Activated CD8-positive, alpha-beta memory T cell treated with anti-CD3 and anti-CD28 coated beads, Interleukin-2, amount 50 U/mL, for 4 hours (primary cell): ENCODE results near the gene PML.
"Not testable (repeated sequence)": the region's sequence is repeated elsewhere in the genome, so short reads cannot be mapped to it uniquely, and the experiment has no call there.

Experiments used
- DNase-seq: peaks from one replicate; pipeline ENCODE4 v3.0.0-alpha.2; 2020

The PML gene

DNA sequence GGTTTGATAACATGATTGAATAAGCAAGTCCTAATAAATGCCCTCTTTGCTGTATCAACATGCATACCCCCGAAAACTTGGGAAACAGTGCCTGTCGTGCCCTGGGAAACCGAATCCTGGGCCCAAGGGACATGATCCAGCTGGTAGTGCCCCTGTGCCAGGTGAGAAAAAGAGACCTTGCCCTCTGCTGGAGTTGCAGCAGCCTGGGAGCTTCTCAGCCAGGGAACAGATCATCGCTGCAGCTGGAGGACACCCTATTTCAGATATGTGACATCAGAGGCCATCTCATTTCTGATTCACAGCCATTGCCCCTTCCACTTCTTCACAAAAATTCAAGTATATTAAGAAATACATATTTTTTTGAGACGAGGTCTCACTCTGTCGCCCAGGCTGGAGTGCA lies 34.7 kb upstream of the PML start:
- DNase-seq, result no peak

DNA sequence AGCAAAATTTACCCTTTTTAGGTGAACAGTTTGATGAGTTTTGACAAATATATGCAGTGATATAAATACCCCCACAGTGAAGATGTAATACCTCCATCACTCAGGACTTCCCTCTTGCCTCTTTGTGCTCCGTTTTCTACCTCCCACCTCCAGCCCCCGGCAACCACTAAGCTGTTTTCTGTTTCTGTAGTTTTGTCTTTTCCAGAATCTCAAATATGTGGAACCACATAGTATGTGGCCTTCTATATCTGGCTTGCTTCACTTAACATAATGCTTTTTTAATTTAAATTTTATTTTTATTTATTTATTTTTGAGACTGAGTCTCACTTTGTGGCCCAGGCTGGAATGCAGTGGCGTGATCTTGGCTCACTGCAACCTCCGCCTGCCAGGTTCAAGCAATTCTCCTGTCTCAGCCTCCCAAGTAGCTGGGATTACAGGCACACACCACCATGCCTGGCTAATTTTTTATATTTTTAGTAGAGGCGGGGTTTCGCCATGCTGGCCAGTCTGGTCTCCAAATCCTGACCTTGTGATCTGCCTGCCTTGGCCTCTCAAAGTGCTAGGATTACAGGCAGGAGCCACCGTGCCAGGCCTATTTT lies 33.9 kb upstream of the PML start:
- DNase-seq, result not testable (repeated sequence)

DNA sequence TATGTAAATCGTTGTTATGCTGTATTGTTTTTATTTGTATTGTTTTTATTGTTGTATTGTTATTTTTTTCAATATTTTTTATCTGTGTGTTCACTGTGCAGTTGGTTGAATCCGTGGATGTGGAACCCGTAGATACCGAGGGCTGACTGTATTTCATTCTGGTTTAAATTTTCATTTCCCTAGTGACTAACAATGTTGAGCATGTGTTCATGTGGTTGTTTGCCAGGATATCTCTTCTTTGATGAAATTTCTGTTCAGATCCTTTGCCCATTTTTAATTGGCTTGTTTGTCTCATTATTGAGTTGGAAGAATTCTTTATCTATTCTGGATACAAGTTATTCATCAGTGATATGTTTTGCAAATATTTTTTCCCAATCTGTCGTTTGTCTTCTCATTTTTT lies 32.1 kb upstream of the PML start:
- no peak for DNase-seq

DNA sequence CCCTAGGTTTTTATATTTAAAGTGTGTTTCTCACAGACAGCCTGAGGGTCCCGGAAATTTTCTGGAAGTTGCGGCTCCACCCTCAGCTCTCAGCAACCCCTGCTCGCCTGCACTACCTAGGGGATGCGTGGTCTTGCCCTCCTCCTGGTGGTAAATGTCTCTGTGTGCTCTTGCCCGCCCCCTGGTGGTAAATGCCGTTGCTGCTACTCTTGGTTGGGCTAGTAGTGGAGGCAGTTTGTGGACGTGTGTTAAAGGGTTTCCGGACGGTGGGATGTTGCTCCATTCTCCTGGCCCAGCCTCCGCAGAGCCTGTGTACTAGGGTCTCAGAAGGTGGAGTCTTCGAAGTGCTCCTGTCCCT lies 29.8 kb upstream of the PML start:
- DNase-seq, result peak; percentile 88

DNA sequence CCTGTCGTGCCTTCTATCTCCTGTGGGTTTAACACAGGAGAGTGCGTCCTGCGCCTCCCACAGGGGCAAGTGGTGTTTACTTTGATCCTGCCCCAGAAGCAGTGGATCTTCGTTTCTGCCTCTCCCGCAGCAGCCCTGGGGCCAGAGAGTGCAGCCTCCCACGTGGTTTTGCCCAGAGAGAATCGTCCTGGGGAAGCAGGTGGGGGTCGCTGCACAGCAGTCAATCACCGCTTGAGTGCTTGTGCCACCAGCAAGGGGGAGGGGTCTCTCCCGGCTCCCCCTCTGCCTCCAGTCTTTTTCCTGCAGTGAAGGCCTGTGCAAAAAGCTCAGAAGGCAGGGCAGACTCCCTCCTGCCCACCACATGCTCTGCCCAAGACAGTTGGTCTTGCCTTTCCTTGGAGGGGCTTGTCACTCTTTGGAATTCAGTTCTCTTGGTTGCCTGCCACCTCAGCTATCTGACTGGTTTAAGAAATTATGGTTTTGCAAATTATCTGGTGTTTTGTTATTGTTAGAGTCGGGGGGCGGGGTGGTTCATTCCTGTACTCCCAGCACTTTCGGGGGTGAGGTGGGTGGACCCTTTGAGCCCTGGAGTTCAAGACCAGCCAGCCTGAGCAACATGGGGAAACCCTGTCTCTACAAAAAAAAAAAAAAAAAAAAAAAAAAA lies 29.3 kb upstream of the PML start:
- no peak for DNase-seq

DNA sequence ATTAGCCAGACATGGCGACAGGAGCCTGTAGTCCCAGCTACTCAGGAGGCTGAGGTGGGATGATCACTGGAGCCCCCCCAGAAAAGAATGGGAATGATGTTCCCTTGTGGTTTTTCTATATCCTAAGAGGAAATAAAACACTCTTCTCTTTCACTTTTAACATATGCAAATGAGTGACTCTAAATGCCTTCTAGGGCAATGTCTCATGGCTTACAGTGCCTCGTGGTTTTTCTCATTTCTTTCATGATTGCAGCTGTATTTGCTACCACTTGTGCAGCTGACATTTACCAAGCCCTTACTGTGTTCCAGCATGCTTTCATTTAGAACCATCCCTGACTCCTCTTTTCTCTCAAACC lies 28.8 kb upstream of the PML start:
- DNase-seq, result no peak

DNA sequence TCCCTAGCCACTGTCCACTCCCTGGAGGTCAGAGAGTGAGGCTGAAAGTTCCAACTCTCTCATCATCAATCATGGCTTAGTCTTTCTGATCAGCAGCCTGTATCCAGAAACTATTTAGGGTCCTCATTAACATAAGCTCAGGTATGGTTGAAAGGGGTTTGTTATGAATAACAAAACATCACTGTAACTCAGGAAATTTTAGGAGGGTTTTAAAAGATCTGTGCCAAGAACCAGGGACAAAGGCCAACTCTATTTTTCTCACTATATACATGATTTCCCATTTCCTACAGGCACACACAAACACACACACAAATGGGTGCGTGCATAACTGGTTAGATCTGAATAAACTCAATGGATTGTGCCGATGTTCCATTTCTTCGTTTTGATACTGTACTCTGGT lies 26.1 kb upstream of the PML start:
- DNase-seq, result no peak

DNA sequence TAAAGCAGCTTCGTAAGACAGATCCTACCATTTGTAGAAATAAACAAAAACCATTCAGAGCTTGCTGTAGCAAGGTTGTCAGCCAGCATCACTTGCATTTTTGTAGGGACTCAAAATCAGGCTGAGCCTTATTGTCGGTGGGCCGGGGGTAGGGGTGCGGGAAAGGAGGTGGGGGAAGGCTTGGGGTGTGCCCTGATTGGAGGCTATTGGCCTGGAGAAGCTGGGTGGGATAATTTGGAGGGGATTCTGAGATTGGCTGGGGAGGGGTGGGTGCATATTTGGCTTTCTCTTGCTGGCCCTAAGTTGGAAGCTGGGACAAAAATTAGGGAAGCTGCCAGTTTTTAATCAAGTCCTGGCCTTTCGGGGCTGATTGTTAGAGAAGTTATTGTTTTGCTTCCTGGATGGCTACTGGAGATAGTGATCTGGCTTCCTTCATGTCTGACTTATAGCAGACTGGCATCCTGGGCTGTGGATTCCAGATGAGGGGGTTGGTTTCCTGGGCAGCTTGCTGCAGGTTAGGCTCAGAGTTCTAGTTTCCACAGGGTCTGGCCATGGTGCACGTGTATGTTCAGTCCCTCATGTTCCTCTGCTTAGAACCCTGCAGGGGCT lies 25.3 kb upstream of the PML start:
- DNase-seq, result no peak

DNA sequence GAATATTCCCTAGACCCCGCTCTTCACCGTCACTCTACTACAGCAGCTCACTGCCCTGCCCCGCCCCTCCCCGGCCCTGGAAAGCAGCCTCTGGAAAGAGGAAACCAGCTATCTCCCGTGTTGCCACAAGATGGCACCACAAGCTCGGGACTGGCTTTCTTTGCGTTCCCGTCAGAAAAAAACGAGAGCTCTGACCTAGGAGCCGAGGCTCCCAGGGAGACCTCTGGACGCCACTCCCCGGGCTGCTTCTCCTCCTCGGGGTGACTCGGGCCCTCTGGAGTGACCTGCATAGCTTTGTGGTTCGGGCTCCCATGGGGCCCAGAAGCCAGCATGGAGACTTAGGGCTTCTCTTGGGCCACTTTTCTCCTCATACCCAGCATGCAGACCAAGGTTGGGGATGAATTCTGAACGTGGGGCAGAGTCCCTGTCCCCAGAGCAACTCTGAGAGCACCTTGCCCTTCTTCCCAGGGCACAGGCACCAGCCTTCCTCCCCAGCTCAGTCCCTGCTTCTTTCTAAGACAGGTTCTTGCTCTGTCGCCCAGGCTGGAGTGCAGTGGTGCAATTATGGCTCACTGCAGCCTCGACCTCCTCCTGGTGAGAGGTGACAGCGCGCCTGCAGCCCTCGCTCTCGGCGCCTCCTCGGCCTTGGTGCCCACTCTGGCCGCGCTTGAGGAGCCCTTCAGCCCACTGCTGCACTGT lies 21.4 kb upstream of the PML start:
- DNase-seq, result peak; percentile 76

DNA sequence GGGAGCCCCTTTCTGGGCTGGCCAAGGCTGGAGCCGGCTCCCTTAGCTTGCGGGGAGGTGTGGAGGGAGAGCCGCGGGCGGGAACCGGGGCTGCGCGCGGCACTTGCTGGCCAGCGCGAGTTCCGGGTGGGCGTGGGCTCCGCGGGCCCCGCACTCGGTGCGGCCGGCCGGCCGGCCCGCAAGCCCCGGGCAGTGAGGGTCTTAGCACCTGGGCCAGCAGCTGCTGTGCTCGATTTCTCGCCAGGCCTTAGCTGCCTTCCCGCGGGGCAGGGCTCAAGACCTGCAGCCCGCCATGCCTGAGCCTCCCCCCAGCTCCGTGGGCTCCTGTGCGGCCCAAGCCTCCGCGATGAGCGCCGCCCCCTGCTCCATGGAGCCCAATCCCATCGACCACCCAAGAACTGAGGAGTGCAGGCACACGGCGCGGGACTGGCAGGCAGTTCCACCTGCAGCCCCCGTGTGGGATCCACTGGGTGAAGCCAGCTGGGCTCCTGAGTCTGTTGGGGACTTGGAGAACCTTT lies 20.8 kb upstream of the PML start:
- DNase-seq, result not testable (repeated sequence)

DNA sequence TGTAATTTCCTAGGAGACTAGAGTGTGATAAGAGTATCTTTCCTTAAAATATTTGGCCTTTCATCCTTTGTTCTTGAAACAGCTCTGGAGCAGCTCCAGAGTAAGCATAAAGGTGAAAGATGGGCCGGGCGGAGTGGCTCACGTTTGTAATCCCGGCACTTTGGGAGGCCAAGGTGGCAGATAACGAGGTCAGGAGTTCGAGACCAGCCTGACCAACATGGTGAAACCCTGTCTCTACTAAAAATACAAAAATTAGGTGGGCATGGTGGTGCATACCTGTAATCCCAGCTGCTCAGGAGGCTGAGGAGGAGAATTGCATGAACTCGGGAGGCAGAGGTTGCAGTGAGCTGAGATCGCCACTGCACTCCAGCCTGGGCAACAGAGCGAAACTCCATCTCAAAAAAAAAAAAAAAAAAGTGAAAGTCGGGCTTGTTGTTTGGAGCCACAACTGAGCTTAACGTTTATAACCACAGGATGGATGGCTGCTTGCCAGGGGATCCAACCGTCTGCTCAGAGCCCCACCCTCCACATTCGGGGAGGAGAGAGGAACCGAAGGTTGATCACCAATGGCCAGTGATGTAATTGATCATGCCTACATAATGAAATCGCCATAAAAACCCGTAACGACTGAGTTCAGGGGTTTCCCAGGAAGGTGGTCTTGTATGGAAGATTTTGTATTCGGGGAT lies 18.9 kb upstream of the PML start:
- DNase-seq, result not testable (repeated sequence)

DNA sequence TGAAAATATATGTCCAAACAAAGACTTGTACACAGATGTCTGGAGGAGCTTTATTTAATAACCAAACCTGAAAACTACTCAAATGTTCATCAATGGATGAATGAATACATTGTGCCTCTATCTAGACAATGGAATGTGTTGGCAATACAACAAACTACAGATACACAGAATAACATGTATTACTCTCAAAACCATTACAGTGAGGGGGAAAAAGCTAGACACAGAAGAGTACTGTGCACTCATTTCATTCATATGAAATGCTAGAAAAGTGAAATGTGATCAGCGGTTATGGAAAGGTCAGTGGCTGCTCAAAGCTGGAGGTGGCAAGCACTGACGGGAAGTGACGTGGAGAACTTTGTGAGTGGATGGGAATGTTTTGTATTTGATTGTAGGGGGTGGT lies 15.6 kb upstream of the PML start:
- no peak for DNase-seq

DNA sequence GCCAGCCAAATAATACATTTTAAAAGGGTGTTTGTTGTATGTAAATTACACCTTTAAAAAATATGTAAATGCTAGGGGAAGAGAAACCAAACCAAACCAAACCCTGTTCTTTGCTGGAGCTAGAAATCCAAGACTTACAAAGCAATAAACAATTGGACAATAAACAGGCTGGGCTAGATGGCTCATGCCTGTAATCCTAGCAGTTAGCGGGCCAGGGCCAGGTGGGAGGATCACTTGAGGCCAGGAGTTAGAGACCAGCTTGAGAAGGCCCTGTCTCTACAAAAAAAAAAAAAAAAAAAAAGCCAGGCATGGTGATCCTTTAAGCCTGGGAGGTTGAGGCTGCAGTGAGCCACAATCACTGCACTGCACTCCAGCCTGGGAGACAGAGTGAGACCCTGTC lies 14.9 kb upstream of the PML start:
- DNase-seq, result no peak

DNA sequence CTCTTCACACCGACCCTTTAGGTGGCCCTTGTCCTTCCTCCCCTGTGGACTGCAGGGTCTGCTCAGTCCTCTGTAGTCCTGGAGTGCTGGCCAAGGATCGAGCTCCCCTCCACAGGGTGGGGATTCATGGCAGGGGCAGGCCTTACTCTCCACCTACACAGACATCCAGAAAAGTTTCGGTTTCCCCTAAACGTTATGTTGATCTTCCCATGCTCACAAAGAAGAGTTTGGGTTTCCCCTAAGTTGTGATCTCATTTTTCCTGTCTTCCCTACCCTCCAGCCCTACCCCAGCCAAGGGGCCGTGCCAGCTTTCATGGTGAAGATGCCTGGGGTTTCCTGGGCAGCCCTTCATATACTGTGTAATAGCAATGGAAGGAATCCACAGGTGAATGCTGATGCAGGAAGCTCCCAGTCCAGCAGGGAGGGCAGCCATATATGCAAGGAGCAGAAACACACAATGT lies 12.7 kb upstream of the PML start:
- no peak for DNase-seq

DNA sequence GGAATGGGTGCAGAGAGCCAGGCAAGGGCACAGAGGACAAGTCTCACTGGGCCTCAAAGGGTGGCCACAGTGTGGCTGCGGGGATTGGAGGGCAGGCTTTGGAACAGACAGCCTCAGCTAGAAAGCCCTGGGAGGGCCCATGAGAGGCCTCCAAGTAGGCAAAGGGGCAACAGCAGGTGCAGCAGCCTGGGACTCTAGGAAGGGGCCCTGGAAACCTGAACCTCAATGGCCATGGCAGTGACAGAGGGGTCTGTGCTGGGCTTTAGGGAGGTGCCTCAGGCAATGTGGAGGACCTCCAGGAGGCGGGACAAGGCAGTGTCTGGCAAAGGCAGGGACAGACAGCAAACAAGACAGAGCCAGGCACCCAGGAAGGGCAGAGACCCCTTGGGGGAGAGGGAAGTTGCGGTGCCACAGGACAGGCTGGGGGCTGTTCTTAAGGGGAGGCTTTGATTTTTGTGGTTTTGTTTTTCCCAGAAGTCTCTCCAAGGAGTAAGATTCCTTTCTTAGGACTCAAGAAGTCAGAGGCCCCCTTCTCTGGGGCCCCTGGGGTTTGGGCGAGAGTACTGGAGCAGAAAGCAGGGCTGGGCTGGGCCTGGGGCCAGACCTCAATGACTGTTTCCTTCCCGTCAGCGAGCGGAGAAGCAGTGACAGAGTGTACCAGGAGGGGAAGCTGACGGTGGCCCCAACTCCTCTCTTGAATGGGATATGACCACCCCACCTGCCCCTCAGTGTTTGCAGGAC lies 12.1 kb upstream of the PML start:
- DNase-seq, result no peak

DNA sequence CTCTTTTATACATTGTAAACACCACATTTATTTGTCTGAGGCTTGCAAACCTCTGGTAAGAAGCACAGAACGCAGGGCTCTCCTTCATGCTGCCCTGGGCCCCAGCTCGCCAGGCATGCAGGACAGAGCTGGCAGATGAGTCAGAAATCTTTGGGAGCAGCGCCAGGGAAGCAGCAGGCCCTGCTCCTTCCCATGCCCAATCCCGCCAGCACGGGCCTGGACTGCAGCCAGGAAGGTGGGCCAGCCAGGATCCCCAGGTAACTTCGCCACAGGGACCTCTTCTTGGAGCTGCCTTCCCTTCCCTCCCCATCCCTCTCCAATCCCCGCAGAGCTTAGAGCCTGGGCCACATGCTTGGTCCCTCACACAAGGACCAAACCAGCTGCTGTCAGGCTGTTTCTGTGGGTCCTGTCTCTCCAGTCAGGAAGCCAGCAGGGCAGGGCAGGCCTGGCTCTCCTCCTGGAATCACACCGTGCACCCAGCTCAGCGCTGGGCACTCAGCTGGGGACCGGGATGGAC lies 11.2 kb upstream of the PML start:
- no peak for DNase-seq

DNA sequence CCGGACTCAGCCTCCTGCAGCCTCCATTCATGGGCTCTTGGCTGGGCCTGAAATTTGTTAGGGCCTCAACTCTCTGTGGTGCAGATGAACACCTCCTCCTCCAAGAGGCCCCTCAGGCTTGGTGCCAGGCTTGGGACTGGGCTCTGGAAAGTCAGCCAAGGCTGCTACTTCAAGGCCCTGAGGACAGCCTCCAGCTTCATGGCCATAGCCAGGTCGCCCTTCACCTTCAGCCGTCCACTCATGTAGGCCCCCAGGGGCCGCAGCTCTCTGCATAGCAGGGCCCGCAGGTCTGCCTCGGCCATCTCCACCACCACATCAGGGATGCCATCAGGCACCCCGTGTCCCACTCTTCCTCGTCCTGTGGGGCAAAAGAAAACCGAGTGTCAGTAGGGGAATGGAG lies 10.7 kb upstream of the PML start:
- DNase-seq, result no peak

DNA sequence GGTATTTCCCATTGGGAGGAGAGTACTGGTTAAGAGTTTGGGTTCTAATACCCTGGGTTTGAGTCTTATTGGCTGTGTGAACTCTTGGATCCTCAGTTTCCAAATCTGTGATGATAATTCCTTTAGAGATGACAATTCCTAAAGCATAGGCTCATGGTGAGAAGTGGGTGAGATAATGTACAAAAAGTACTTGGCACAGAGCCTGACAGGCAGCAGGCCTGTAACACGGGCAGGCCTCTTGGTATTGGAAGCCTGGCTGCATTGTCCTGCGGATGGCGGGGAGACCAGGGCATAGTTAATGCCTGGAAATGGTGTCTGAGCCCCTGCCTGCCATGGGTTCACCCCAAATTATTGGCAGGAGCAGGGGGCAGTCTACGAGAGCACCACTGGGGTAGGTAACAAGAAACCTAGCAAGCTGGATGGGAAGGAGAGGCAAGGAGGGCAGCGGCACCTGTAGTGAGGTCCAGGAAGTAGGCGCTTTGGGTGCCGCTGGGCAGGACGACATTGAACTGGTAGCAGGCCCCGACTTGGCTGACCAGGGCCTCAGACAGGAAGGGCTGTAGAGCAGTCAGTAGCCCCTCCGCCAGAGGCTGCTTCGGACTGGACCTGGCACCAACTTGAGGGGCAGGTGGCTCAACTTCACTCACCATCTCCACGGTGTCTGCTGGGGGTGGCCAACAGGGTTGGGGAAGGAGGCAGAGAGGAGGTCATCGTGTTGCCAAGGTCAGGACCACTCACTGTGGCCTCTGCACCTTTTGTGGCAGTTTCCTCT lies 10.1 kb upstream of the PML start:
- DNase-seq, result no peak

DNA sequence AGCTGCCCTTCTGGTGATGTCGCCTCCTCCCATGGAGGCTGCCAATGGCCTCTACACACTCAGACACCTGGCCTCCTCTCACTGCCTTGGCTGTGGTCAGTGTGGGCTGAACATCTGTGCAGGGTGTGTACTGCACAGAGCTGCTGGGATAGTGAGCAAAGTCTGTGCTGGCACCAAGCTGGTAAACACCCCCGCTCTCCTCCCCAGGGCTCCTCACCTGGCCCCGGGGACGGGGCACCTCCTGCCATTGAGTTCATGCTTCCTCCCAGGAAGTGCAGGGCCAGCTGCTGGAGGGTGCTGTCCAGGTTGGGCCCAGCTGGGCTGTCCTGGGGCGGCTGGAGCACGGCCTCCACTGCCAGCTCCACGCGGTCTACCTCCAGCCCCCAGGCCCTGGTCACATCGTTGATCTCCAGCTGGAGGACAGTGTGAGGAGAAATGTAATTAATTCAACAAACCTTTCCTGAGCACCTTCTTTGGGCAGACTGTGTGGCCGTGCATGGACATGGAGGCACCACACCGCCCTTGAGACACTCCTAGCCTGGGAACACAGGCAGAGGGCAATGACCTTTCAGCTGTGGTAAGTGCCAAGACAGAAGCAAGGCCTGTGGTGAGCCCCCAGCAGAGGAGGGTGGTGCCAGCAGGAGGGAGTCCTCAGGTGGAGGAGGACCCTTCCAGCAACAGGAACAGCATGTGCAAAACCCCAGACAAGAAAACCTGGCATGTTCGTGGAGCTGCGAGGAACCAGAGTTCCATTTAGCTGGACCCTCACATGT lies 9.2 kb upstream of the PML start:
- no peak for DNase-seq

DNA sequence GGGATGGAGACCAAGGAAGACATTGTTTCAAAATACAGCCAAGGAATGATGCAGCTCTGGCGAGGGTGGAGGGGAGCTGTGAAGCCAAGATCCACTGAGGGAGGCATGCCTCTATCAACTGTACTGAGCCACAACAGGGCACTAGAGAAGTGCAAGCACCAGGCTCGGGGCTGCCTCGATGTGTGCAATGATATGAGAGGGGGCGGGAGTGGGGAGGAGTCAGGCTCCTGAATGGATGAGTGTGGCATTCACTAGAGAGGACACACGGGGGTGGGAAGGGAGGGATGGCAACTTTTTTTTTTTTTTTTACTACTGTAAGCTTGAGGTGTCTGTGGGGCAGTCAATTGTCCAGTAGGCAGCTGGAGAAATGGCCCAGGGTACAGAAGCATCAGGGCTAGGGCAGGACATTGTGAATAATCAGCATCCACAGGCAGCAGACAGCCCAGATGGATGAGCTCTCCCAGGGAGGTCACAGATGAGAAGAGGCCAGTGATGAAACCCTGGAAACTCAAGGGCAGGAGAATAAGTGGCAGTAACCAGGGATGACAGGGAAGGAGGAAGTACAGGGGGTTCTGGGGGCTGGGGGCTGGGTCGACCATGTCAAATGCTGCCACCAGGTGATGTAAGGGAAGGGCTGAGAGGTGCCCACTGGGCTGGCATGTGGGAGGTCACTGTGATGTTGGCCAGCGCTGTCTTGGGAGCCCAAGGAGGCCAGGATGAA lies 8.3 kb upstream of the PML start:
- DNase-seq, result no peak
